HG03025 (cell line): Measurements from ENCODE around the gene SYCP2.

Experiments
- ATAC-seq: cut with Tn5 transposase; IDR thresholded peaks from one replicate; pipeline ENCODE4 v1.9.1; 2021; ENCODE audit warnings: mild to moderate bottlenecking, moderate library complexity; ENCODE audit not compliant: unreplicated experiment, low FRiP score

The SYCP2 gene

DNA sequence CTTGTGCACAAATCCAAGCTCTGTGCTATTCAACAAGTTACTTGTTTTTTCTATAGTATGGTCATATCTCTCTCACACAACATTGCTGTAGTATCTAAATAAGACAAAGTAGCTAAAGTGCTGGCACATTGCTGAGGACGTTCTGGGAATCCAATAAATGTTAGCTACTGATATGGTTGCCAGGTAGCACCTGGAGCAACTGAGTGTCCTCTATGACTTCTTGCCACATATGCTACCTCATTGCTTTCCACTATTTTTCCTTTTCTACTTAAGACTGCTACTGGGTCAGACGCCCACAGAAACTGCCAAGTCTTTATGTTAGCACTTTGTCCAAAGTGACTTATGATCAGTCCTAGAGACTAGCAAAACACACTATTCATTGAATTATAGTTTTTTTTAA lies 85.3 kb downstream of the SYCP2 start:
- ATAC-seq: no peak

- no peak for ATAC-seq
These were observed 88.0 kb downstream of the SYCP2 start for GRCh38 chr20:59845472-59845871.

GRCh38 chr20:59839400-59839799 lies 94.0 kb downstream of the SYCP2 start:
- no peak for ATAC-seq

- ATAC-seq: peak; percentile 66
These were observed 95.6 kb downstream of the SYCP2 start for GRCh38 chr20:59837623-59838394.

- no peak for ATAC-seq
These were observed 96.7 kb downstream of the SYCP2 start for GRCh38 chr20:59836767-59837166.

DNA sequence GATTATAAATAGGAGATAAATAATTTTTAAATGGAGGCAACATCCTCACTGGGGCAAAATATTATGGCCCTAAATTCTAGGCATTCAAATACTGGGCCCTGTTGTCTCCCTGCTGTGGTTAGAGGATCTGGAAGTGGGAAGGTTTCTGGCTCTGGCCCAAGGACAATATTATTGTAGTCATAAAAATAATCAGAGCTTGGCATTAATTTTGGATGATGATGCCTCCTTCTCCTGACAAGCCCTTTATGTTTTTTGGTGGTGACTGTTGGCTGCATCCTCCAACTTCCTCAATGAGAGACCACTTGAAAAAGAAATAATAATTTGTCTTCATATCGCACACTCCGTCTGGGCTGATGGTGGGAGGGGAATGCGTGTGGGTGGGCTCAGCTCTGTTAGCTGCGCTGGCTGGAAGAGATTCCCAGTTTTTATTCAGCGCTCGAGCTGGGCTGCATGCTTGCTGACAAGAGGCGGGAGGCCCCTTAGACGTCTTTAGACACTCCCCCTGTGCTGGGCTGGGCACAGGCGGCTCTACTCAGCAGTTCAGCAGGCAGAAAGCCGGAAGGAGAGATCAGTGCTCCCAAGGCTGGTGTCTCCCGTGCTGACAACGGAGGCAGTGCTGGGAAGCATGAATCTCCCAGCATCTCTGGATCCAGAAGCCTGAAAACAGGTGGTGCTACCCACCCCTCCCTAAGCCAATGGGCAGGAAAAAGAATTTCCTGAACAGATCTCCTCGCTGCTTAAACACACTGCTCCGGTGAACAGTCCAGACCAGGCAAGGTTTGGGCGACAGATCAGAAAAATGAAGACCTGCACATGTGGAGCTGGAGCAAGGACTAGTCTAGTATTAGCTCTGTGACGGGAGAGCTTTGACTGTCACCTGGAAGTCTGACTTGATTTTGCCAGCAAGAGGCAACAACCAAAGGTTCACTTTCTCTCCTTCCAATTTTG lies 97.7 kb downstream of the SYCP2 start:
- ATAC-seq: no peak

DNA sequence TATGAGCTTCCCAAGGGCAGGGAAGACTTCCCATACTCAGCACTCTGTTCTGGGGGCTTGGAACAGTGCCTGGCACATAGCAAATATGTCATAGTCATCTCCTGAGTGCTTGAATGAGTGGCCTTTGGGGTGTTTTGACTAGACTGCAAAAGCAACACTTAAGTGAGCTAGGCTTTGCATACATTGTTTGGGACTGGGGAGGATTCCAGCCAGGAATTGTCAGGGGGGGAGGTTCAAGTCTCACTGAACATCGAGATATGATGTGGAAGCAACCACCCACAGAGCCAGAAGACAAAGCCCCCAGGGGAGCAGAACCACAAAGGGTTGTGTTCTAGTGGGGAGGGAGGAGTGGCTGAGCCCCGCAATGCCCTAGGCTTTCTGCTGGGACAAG lies 98.4 kb downstream of the SYCP2 start:
- no peak for ATAC-seq

GRCh38 chr20:59832406-59833363 lies 100.8 kb downstream of the SYCP2 start:
- ATAC-seq: no peak

GRCh38 chr20:59831916-59832270 lies 101.5 kb downstream of the SYCP2 start:
- no peak for ATAC-seq

- ATAC-seq: no peak
These were observed 102.2 kb downstream of the SYCP2 start for GRCh38 chr20:59831024-59831915.

DNA sequence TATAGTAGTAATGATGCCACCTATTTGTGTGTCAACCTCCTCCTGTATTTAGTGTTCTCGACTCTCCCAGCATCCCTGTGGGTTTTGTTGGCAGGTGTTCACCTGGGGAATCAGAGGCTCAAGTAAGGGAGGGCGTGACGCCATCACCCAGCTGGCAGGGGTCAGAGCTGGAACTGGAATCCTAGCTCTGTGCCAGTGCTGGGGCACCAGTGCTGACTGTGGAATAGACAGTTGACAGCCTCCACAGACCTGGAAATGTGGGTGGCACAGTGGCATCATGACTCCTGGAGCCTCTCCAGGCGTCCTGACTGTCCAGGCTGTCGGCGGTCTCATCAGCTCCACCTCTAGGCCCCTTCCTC lies 102.8 kb downstream of the SYCP2 start:
- no peak for ATAC-seq

- no peak for ATAC-seq
These were observed 103.4 kb downstream of the SYCP2 start for GRCh38 chr20:59829786-59830664.

- no peak for ATAC-seq
These were observed 104.2 kb downstream of the SYCP2 start for GRCh38 chr20:59829054-59829785.

DNA sequence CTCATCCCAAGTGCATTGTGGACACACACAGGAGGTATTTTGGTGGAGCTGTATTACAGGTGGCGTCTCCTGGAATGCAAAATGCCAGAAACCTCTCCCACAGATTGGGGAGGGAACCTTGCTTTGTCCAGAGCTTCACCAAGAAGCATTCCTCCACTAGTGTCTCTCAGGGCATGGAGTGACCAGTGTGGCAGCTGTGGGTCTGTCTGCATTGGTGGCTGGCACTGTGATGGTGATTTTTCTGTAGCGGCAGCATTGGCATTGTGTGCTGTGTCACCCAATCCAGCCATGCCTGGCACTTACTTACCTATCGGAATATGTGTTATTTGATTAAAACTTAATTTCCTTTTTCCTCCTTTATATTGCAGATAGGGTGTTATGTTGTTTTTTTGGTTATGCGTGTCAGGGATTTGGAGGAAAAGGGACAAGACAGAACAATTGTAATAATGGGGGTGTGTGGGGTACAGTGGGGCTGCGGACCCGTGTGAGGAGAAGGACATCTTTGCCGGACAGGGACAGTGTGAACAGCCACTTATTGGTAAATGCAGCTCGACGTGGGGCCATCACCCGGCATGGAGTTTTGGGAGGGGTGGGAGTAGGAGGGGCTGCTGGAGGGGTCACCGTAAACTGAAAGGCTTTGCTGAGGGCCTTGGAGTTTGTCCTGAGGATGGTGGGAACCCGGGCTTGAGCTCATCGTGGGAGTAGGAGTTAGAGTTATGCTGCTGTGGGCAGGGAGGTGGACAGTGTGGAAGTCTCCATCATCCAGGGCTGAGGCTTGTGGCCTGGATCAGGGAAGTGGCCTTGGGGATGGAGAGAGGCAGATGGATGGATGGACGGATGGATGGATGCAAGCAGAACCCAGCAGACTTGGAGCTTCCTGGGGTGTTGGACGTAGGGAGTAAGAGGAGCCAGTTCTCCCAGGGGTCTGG lies 105.0 kb downstream of the SYCP2 start:
- ATAC-seq: no peak

- ATAC-seq: no peak
These were observed 106.0 kb downstream of the SYCP2 start for GRCh38 chr20:59827138-59828056.
